H9 (cell line): ENCODE results near the gene UBE2Q1. TPM values are rescaled to one million over a fixed set of nuclear protein-coding genes. Genes with fewer than 3 reads are reported as not detected.

Source experiments
- DNase-seq: peaks from one replicate; pipeline ENCODE4 v3.0.0-alpha.2; 2017
- H2AFZ ChIP-seq: one replicate; pipeline ENCODE4 v1.6.1; 2013; ENCODE audit warnings: mild to moderate bottlenecking, low read length, control low read depth, moderate library complexity
- H2AK5ac ChIP-seq: 2 replicates; pipeline ENCODE4 v1.6.1; 2013; ENCODE audit warnings: low read length, control low read depth, mixed read lengths; ENCODE audit not compliant: insufficient read length
- H2BK120ac ChIP-seq: one replicate; pipeline ENCODE4 v1.6.1; 2013; ENCODE audit warnings: low read depth, mild to moderate bottlenecking, low read length, control low read depth, inconsistent platforms; ENCODE audit not compliant: poor library complexity, severe bottlenecking
- H2BK12ac ChIP-seq: 2 replicates; pipeline ENCODE4 v1.6.1; 2013; ENCODE audit warnings: low read length, control low read depth, mixed read lengths, low read depth; ENCODE audit not compliant: insufficient read length
- H2BK15ac ChIP-seq: 2 replicates; pipeline ENCODE4 v1.6.1; 2013; ENCODE audit warnings: low read depth, low read length, control low read depth
- H2BK20ac ChIP-seq: one replicate; pipeline ENCODE4 v1.6.1; 2013; ENCODE audit warnings: low read depth, mild to moderate bottlenecking, low read length, control low read depth, inconsistent platforms; ENCODE audit not compliant: poor library complexity, severe bottlenecking
- H2BK5ac ChIP-seq: 2 replicates; pipeline ENCODE4 v1.6.1; 2013; ENCODE audit warnings: low read length, control low read depth, mixed read lengths; ENCODE audit not compliant: insufficient read length
- H3K14ac ChIP-seq: 2 replicates; pipeline ENCODE4 v1.6.1; 2013; ENCODE audit warnings: low read length, control low read depth; ENCODE audit not compliant: insufficient read depth
- H3K18ac ChIP-seq: 2 replicates; pipeline ENCODE4 v1.6.1; 2013; ENCODE audit warnings: low read depth, mild to moderate bottlenecking, mixed read lengths, low read length, control low read depth; ENCODE audit not compliant: insufficient read length
- H3K23ac ChIP-seq: 2 replicates; pipeline ENCODE4 v1.6.1; 2013; ENCODE audit warnings: low read length, control low read depth, mixed read lengths, low read depth; ENCODE audit not compliant: insufficient read length
- H3K23me2 ChIP-seq: 2 replicates; pipeline ENCODE4 v1.6.1; 2013; ENCODE audit warnings: low read depth, mild to moderate bottlenecking, mixed read lengths, low read length, control low read depth; ENCODE audit not compliant: insufficient read length, poor library complexity, severe bottlenecking
- H3K27ac ChIP-seq: 2 replicates; pipeline ENCODE4 v1.5.1; 2013; ENCODE audit warnings: low read length, control low read depth, mixed read lengths, low read depth; ENCODE audit not compliant: insufficient read length
- H3K27me3 ChIP-seq: 2 replicates; pipeline ENCODE4 v1.6.1; 2013; ENCODE audit warnings: low read length, control low read depth, inconsistent platforms; ENCODE audit not compliant: insufficient read depth
- H3K4ac ChIP-seq: 2 replicates; pipeline ENCODE4 v1.6.1; 2013; ENCODE audit warnings: low read depth, mild to moderate bottlenecking, control low read depth, inconsistent platforms, low read length, moderate library complexity
- H3K4me1 ChIP-seq: 2 replicates; pipeline ENCODE4 v1.6.1; 2013; ENCODE audit warnings: low read length, control low read depth, inconsistent platforms; ENCODE audit not compliant: insufficient read depth
- H3K4me2 ChIP-seq: 2 replicates; pipeline ENCODE4 v1.6.1; 2013; ENCODE audit warnings: low read length, control low read depth, mixed read lengths; ENCODE audit not compliant: insufficient read length, insufficient read depth
- H3K56ac ChIP-seq: 2 replicates; pipeline ENCODE4 v1.6.1; 2013; ENCODE audit warnings: low read depth, mild to moderate bottlenecking, mixed read lengths, low read length, control low read depth; ENCODE audit not compliant: insufficient read length
- H3K79me1 ChIP-seq: 2 replicates; pipeline ENCODE4 v1.6.1; 2013; ENCODE audit warnings: low read depth, mild to moderate bottlenecking, moderate library complexity, low read length, control low read depth, inconsistent platforms; ENCODE audit not compliant: insufficient read depth, poor library complexity, severe bottlenecking
- H3K79me2 ChIP-seq: 2 replicates; pipeline ENCODE4 v1.6.1; 2013; ENCODE audit warnings: low read length, control low read depth, inconsistent platforms; ENCODE audit not compliant: insufficient read depth
- H3K9ac ChIP-seq: 2 replicates; pipeline ENCODE4 v1.6.1; 2013; ENCODE audit warnings: low read length, control low read depth, mixed read lengths; ENCODE audit not compliant: insufficient read length; ENCODE audit errors: extremely low read depth
- H3K9me3 ChIP-seq: one replicate; pipeline ENCODE4 v1.6.1; 2013; ENCODE audit warnings: low read depth, low read length, inconsistent platforms; ENCODE audit not compliant: control insufficient read depth
- H3T11ph ChIP-seq: one replicate; pipeline ENCODE4 v1.6.1; 2013; ENCODE audit warnings: mild to moderate bottlenecking, low read length, control low read depth, inconsistent platforms
- H4K20me1 ChIP-seq: one replicate; pipeline ENCODE4 v1.6.1; 2013; ENCODE audit not compliant: control insufficient read depth, insufficient read length, insufficient read depth
- H4K5ac ChIP-seq: 2 replicates; pipeline ENCODE4 v1.6.1; 2013; ENCODE audit warnings: low read depth, mild to moderate bottlenecking, mixed read lengths, low read length, control low read depth; ENCODE audit not compliant: insufficient read length
- H4K8ac ChIP-seq: replicated peaks from 2 replicates; pipeline ENCODE4 v1.6.1; 2013; ENCODE audit warnings: low read length, control low read depth, mixed read lengths, low read depth; ENCODE audit not compliant: insufficient read length
- H4K91ac ChIP-seq: 2 replicates; pipeline ENCODE4 v1.6.1; 2013; ENCODE audit warnings: low read depth, mild to moderate bottlenecking, moderate library complexity, mixed read lengths, low read length, control low read depth; ENCODE audit not compliant: insufficient read length
- H3K27ac Mint-ChIP-seq, 3 experiments: 2 replicates in 2 of 3; 3 replicates in 1 of 3; pipeline ENCODE4 v1.8.0; 2020 to 2021; ENCODE audit warnings: mixed read lengths in 3 of 3, mild to moderate bottlenecking in 1 of 3, moderate library complexity in 1 of 3
- H3K27me3 Mint-ChIP-seq: 2 replicates; pipeline ENCODE4 v1.8.0; 2021; ENCODE audit warnings: low read depth, mild to moderate bottlenecking, moderate library complexity, mixed read lengths
- H3K36me3 Mint-ChIP-seq, 3 experiments: 2 replicates in 2 of 3; 3 replicates in 1 of 3; pipeline ENCODE4 v1.8.0; 2020 to 2021; ENCODE audit warnings: low read depth in 3 of 3, mixed read lengths in 3 of 3; ENCODE audit not compliant: insufficient read depth in 1 of 3
- H3K4me1 Mint-ChIP-seq, 2 experiments: 2 replicates each; pipeline ENCODE4 v1.8.0; 2020; ENCODE audit warnings: mixed read lengths in 2 of 2
- H3K4me3 Mint-ChIP-seq, 2 experiments: 2 replicates in 1 of 2; 3 replicates in 1 of 2; pipeline ENCODE4 v1.8.0; 2020 to 2021; ENCODE audit warnings: mild to moderate bottlenecking in 2 of 2, mixed read lengths in 2 of 2, moderate library complexity in 1 of 2
- H3K9me3 Mint-ChIP-seq, 2 experiments: 2 replicates in 1 of 2; 3 replicates in 1 of 2; pipeline ENCODE4 v1.8.0; 2020; ENCODE audit warnings: mild to moderate bottlenecking in 2 of 2, mixed read lengths in 2 of 2, moderate library complexity in 1 of 2
- CTCF ChIP-seq: fragments of 200-600 bp; sonication (generic); conservative IDR thresholded peaks from 3 replicates; pipeline ENCODE4 v1.8.0; 2021; ENCODE audit warnings: antibody characterized with exemption, mild to moderate bottlenecking
- WGBS: extraction: QIAGEN DNeasy Blood & Tissue Kit; methylation state at CpG from one replicate; pipeline ENCODE4 v1.1.7; 2013; ENCODE audit warnings: missing lambda C conversion rate, low lambda C conversion rate, mixed read lengths; ENCODE audit not compliant: insufficient read length; ENCODE audit errors: extremely low coverage; 5-methylcytosine and 5-hydroxymethylcytosine counted together
- total RNA-seq: library from RNA; stranded (reverse); gene quantifications from 2 replicates; pipeline ENCODE4 v1.2.1, GENCODE V29; 2021

The UBE2Q1 gene
- total RNA-seq, 1 experiment from 2014 or later = 108 TPM

DNA sequence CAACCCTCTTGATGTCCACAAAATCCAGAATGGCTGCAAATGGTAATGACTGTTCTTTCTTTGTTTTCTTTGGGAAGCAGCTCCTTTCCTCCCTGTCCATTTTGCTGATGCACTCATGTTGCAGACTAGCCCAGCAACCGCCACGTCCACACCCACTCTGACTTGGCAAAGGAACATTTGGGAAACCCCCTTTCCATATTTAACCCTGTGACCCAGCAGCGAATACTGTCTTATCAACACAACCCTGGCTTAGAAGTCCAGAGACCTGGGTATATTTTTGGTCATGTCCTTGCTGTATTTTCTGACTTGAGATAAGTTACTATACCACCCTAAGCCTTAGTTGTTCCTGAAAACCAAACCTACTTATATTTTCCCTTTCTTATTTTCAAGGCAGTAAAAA lies 38.1 kb downstream of the UBE2Q1 start:
- DNase-seq = no peak
- no peaks in the 10 kb centered on the region for H4K20me1 ChIP-seq
- H2BK5ac ChIP-seq = no peak overlapping the region
- no peaks in the 10 kb centered on the region for H3K23me2 ChIP-seq
- no CpG with 5 or more reads among the region's 3 CpGs for WGBS
- Mint-ChIP-seq H3K4me3 (no peak overlapping the region), H3K4me1 (0 out of 4 replicates have a peak, but pooled peaks cover 0 to 2% of the 10 kb centered on the region in 2 experiments), H3K27ac (no peak overlapping the region), H3K36me3 (no peaks in the 10 kb centered on the region), H3K9me3 (no peaks in the 10 kb centered on the region), H3K27me3 (peaks cover 16% of the 10 kb centered on the region)
- no peak overlapping the region for H2BK15ac ChIP-seq
- H3K27ac ChIP-seq = no peak overlapping the region
- H2AFZ ChIP-seq = no peak overlapping the region
- no peak overlapping the region for H2BK20ac ChIP-seq
- no peaks in the 10 kb centered on the region for H3K4me1 ChIP-seq
- H3K4me2 ChIP-seq = no peak overlapping the region
- no peaks in the 10 kb centered on the region for H3K79me2 ChIP-seq
- no peak overlapping the region for H3K23ac ChIP-seq
- H3K4ac ChIP-seq = no peak overlapping the region
- H3T11ph ChIP-seq = no peak overlapping the region
- no peak overlapping the region for H3K18ac ChIP-seq
- H2BK12ac ChIP-seq = no peak overlapping the region
- H4K91ac ChIP-seq = no peak overlapping the region
- no peaks in the 10 kb centered on the region for H3K27me3 ChIP-seq
- no peak overlapping the region for H2BK120ac ChIP-seq
- no peak overlapping the region for H4K8ac ChIP-seq
- H3K56ac ChIP-seq = no peak overlapping the region
- no peak for TF ChIP-seq CTCF
- no peak overlapping the region for H2AK5ac ChIP-seq
- no peaks in the 10 kb centered on the region for H3K9me3 ChIP-seq
- no peak overlapping the region for H3K9ac ChIP-seq
- H3K14ac ChIP-seq = no peak overlapping the region
- no peak overlapping the region for H4K5ac ChIP-seq
- H3K79me1 ChIP-seq = no peaks in the 10 kb centered on the region
